ENCODE data around the gene CDC20. TPM values are rescaled to one million over a fixed set of nuclear protein-coding genes. Genes with fewer than 3 reads are reported as not detected.

The CDC20 gene
- total RNA-seq, 2 donors from 2014 or later = 108 to 163 TPM

DNA sequence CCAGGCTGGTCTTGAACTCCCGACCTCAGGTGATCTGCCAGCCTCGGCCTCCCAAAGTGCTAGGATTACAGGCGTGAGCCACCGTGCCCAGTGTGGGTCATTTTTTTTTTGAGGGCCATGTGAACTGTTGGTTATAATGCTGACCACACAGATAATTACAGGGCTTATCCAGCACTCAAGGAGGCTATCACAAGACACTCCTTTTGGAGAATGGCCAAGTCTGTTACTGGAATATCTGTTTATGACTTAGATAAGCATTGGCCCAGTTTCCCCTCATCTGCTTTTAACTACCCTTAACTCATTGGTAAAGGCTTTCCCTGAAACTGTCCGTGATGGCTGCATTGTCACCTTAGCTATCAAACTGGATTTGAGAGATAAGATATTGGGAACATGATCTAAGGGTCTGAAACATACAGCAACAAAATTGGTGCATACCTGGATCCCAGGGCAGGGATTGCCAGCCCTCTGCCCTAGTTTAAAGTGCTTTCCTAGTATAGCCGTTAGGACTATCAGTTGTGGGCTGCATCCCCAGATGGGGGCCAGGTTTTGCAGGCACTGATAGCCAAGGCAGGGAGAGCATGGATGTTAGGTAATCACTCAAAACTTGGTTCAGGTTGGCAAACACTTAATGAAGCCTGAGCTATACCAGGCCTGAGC lies 46.6 kb downstream of the CDC20 start:
- Mint-ChIP-seq H3K27ac (no peak overlapping the region), H3K4me3 (no peak overlapping the region), H3K36me3 (ENCODE audit: insufficient read depth in 2 of 2) (peaks cover 13 to 22% of the 10 kb centered on the region in 2 donors), H3K9me3 (no peaks in the 10 kb centered on the region), H3K4me1 (ENCODE audit: low read depth) (peaks cover 8% of the 10 kb centered on the region), H3K27me3 (ENCODE audit: low read depth) (no peaks in the 10 kb centered on the region)
- ATAC-seq (replicated peaks in 1 of 2) (no peak), DNase-seq (no peak)

DNA sequence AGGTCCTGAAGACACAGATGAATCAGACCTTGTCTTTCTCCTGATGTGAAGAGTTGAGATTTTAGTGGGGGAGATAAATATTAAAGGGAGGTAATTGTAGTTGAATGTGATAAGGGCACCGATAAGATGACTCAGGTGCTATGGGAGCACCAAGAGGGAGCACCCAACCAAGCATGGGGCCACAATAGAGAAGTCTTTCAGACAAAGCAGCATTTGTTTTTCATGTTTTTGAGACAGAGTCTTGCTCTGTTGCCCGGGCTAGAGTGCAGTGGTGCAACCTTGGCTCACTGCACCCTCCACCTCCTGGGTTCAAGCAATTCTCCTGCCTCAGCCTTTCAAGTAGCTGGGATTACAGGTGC lies 47.1 kb downstream of the CDC20 start:
- no peak overlapping the region for H3K4me3 Mint-ChIP-seq
- peaks cover 13 to 22% of the 10 kb centered on the region in 2 donors for H3K36me3 Mint-ChIP-seq (ENCODE audit: insufficient read depth in 2 of 2)
- no peaks in the 10 kb centered on the region for H3K9me3 Mint-ChIP-seq
- no peak for ATAC-seq (replicated peaks in 1 of 2)
- no peaks in the 10 kb centered on the region for H3K27me3 Mint-ChIP-seq (ENCODE audit: low read depth)
- no peak for DNase-seq
- peaks cover 8% of the 10 kb centered on the region for H3K4me1 Mint-ChIP-seq (ENCODE audit: low read depth)
- no peak overlapping the region for H3K27ac Mint-ChIP-seq

DNA sequence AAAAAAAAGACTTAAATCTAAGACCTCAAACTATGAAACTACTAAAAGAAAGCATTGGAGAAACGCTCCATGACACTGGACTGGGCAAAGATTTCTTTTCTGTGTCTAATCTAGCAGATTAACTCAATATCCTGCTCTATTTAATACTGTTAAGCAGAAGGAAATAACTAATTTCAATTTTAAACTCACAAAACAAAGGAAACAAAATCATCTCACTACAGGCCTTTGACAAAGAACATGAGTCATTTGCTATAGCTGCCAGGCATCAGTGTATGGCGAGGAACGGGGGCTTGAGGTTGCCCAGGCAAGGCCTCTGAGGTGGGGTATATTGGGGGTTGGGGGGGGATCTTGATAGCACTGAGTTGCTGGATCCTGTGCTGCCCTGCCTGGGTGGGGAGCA lies 51.8 kb downstream of the CDC20 start:
- Mint-ChIP-seq H3K27ac (no peak overlapping the region), H3K9me3 (no peaks in the 10 kb centered on the region), H3K4me3 (no peak overlapping the region), H3K4me1 (ENCODE audit: low read depth) (no peaks in the 10 kb centered on the region), H3K27me3 (ENCODE audit: low read depth) (no peaks in the 10 kb centered on the region), H3K36me3 (ENCODE audit: insufficient read depth in 2 of 2) (peaks cover 8 to 27% of the 10 kb centered on the region in 2 donors)
- DNase-seq (no peak), ATAC-seq (replicated peaks in 1 of 2) (no peak)

Other genes with a start within 250 kb of the CDC20 start
- 10 to 100 TPM; 37.0 to 46.4 TPM for gene EBNA1BP2, start 186.7 kb upstream of the CDC20 start, total RNA-seq
- under 1 TPM; 0.36 to 0.76 TPM for gene CFAP57, start 186.7 kb upstream of the CDC20 start, total RNA-seq
- gene TMEM125, start 89.0 kb upstream of the CDC20 start, total RNA-seq = not detected
- under 1 TPM in 1 of 2 donors, not detected in 1; 0.38 TPM for gene C1orf210, start 73.4 kb upstream of the CDC20 start, total RNA-seq
- gene TIE1, start 58.0 kb upstream of the CDC20 start, total RNA-seq = under 1 TPM; 0.42 to 0.65 TPM
- gene MPL, start 21.2 kb upstream of the CDC20 start, total RNA-seq = not detected
- gene ELOVL1, start 9.0 kb downstream of the CDC20 start, total RNA-seq = 10 to 100 TPM; 58.4 to 75.7 TPM
- 10 to 100 TPM; 64.2 to 71.1 TPM for gene MED8, start 30.8 kb downstream of the CDC20 start, total RNA-seq
- 10 to 100 TPM; 51.4 to 51.6 TPM for gene SZT2, start 30.9 kb downstream of the CDC20 start, total RNA-seq
- 10 to 100 TPM in 1 of 2 donors, 1 to 10 TPM in 1; 9.9 to 10.6 TPM for gene HYI, start 95.0 kb downstream of the CDC20 start, total RNA-seq
- gene PTPRF, start 171.9 kb downstream of the CDC20 start, total RNA-seq = 1 to 10 TPM; 2.2 to 6.2 TPM